Thyroid gland (tissue), 4 donors: Measurements from ENCODE around the gene GZMH. TPM values are rescaled to one million over a fixed set of nuclear protein-coding genes. Genes with fewer than 3 reads are reported as not detected.
A peak's percentile ranks its signal among the peaks of the same experiment; 100 is the strongest.

Source experiments
- DNase-seq, 2 donors: peaks; one replicate each; pipeline ENCODE4 v3.0.0-alpha.2; 2019
- H3K27ac ChIP-seq, 3 donors: fragments of 200-600 bp; sonication (generic); 1 replicate in 2 of 3; 2 replicates in 1 of 3; pipeline ENCODE4 v1.5.1; 2016 to 2019; ENCODE audit warnings: mild to moderate bottlenecking in 1 of 3, moderate library complexity in 1 of 3
- H3K27me3 ChIP-seq: fragments of 200-600 bp; sonication (generic); one replicate; pipeline ENCODE4 v1.5.1; 2019
- H3K36me3 ChIP-seq, 2 donors: fragments of 200-600 bp; sonication (generic); one replicate each; pipeline ENCODE4 v1.5.1; 2016 to 2019
- H3K4me1 ChIP-seq, 2 donors: fragments of 200-600 bp; sonication (generic); one replicate each; pipeline ENCODE4 v1.5.1; 2017 to 2019
- H3K4me3 ChIP-seq, 3 donors: fragments of 200-600 bp; sonication (generic); replicated peaks in 1 of 3; 1 replicate in 2 of 3; 2 replicates in 1 of 3; pipeline ENCODE4 v1.5.1; 2016; ENCODE audit warnings: mild to moderate bottlenecking in 1 of 3
- H3K9me3 ChIP-seq: fragments of 200-600 bp; sonication (generic); one replicate; pipeline ENCODE4 v1.5.1; 2017
- CTCF ChIP-seq, 6 experiments: fragments of 200-600 bp in 3 of 6; fragments of 450-650 bp in 3 of 6; sonication (generic) in 3 of 6; IDR thresholded peaks; one replicate each; pipeline ENCODE4 v1.5.1; 2016 to 2019; ENCODE audit warnings: antibody characterized with exemption in 6 of 6, mild to moderate bottlenecking in 2 of 6, inconsistent platforms in 1 of 6, moderate library complexity in 1 of 6
- POLR2A ChIP-seq, 2 donors: fragments of 450-650 bp; IDR thresholded peaks; one replicate each; pipeline ENCODE4 v1.6.1; 2017; ENCODE audit warnings: antibody characterized with exemption in 2 of 2, mild to moderate bottlenecking in 2 of 2, moderate library complexity in 1 of 2
- WGBS, 2 donors: methylation state at CpG; one replicate each; pipeline ENCODE4 v1.1.5; 2017; 5-methylcytosine and 5-hydroxymethylcytosine counted together
- intact Hi-C: fragments of 100-400 bp; cut with DNase I; formaldehyde crosslinking; loops from one replicate; pipeline ENCODE4 v1.15.1; 2023
- total RNA-seq, 4 donors: library from RNA; depleted of rRNA; stranded (reverse); fragments of >200 nt; gene quantifications; one replicate each; pipeline ENCODE4 v1.2.3, GENCODE V29; 2016

GZMH gene
- total RNA-seq, 4 donors from 2014 or later: 0.81 to 1.2 TPM; not detected in 2

DNA sequence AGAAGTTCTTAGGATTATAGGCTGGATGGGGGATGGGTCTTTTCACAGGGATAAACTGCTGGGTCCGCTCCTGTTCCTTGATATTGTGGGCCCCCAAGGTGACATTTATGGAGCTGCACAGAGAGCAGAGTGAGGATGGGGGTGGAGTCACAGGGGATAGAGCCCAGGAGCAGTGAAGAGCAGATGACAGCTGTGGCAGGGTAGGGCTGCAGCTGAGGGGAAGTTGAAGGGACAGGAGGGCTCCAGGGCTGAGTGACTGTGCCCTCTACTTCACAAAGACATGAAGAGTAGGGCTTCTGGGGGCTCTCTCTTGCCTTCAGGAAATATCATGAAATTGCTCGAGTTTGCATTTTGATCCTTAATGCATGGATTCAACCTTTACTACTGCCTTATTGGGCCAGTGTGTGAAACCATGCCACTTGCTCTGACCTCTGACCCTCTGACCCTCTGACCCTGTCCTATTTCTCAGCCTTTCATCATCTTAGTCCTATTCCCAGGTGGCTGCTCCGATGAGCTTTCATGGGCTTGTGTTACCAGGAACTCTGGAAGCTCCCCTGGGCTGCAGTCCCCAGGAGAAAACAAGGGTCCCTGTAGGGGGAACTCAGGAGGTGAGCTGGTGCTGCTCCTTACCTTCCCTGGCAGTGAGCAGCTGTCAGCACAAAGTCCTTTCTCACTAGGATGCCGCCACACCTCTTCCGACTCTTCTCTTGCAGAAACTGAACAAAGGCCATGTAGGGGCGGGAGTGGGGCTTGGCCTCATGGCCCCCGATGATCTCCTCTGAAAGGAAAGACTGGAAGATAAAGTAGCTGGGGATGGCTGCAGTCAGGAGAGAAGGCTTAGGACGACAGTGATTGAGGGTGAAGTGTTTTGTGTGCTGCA is 1.6 kb downstream of the GZMH start:
- Histone ChIP-seq H3K27me3 (no peaks in the 10 kb centered on the region), H3K4me3 (no peak overlapping the region), H3K27ac (no peak overlapping the region), H3K9me3 (no peaks in the 10 kb centered on the region), H3K36me3 (no peaks in the 10 kb centered on the region), H3K4me1 (peaks cover 4 to 8% of the 10 kb centered on the region in 2 donors)
- no peak for DNase-seq
- intact Hi-C loops: no loop called here
- WGBS, 2 donors: 79 to 80% methylated on average over 8 of the region's 8 CpGs
- TF ChIP-seq CTCF (IDR thresholded peaks at IDR 0.05) (no peak), POLR2A (IDR thresholded peaks at IDR 0.05) (no peak)

DNA sequence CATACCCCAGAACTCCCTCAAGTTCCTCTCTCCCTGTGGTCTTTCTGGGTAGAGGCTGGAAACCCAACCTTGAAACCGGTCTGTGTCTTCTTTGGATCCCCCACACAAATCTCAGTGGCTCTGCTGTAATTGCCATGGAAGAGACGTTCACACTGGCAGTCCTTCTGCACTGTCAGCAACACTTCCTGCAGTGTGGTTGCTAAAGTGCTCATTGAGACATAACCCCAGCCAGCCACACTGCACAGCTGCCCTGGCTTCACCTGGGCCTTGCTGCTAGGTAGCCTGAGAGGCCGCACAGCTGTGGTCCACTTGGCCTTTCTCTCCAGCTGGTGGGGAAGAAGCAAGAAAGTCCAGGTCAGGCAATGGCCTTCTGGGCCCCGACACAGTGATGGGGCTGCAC is 2.4 kb downstream of the GZMH start:
- TF ChIP-seq POLR2A (IDR thresholded peaks at IDR 0.05) (no peak), CTCF (IDR thresholded peaks at IDR 0.05) (no peak)
- Histone ChIP-seq H3K9me3 (no peaks in the 10 kb centered on the region), H3K36me3 (no peaks in the 10 kb centered on the region), H3K27ac (no peak overlapping the region), H3K27me3 (no peaks in the 10 kb centered on the region), H3K4me3 (no peak overlapping the region), H3K4me1 (peaks cover 4 to 8% of the 10 kb centered on the region in 2 donors)
- intact Hi-C loops: no loop called here
- WGBS, 2 donors: 70 to 73% methylated on average over 3 of the region's 4 CpGs
- DNase-seq: no peak

GRCh38 chr14:24606297-24606696 is 3.2 kb downstream of the GZMH start:
- TF ChIP-seq CTCF (IDR thresholded peaks at IDR 0.05) (no peak), POLR2A (IDR thresholded peaks at IDR 0.05) (no peak)

GRCh38 chr14:24605435-24606190 is 3.9 kb downstream of the GZMH start:
- no peak overlapping the region for H3K4me3 ChIP-seq
- no peaks in the 10 kb centered on the region for H3K36me3 ChIP-seq
- H3K27me3 ChIP-seq: no peaks in the 10 kb centered on the region
- intact Hi-C loops: no loop called here
- peak overlapping the region in 1 of 3 donors; percentile 63 for H3K27ac ChIP-seq
- TF ChIP-seq CTCF (IDR thresholded peaks at IDR 0.05) (peak; percentile 49 to 85 (median 67)), POLR2A (IDR thresholded peaks at IDR 0.05) (no peak)
- no peaks in the 10 kb centered on the region for H3K9me3 ChIP-seq
- DNase-seq: peak; percentile 35 to 43
- WGBS, 2 donors: 52 to 70% methylated on average over 3 of the region's 3 CpGs
- peaks cover 4 to 8% of the 10 kb centered on the region in 2 donors for H3K4me1 ChIP-seq

More at GRCh38 chr14:24606297-24606696, 3.2 kb downstream of the GZMH start:
- Histone ChIP-seq H3K4me3 (no peak overlapping the region), H3K4me1 (peaks cover 4 to 8% of the 10 kb centered on the region in 2 donors), H3K9me3 (no peaks in the 10 kb centered on the region), H3K27ac (peak overlapping the region in 1 of 3 donors; percentile 63), H3K27me3 (no peaks in the 10 kb centered on the region), H3K36me3 (no peaks in the 10 kb centered on the region)
- WGBS, 2 donors: 54 to 62% methylated on average over 3 of the region's 3 CpGs
- no peak for DNase-seq
- intact Hi-C loops: no loop called here

DNA sequence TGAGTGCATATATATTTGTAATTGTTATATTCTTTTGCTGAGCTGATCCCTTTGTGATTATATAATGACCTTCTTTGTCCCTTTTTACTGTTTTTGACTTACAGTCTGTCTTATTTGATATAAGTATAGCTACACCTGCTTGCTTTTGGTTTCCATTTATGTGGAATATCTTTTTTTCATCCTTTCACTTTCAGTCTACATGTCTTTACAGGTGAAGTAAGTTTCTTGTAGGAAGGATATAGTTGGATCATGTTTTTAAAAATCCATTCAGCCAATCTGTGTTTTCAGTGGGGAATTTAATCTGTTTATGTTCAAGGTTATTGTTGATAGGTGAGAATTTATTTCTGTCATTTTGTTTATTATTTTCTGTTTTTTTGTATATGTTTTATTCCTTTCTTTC is 12.1 kb downstream of the GZMH start:
- Histone ChIP-seq H3K27me3 (no peaks in the 10 kb centered on the region), H3K4me3 (no peak overlapping the region), H3K27ac (no peak overlapping the region), H3K9me3 (no peaks in the 10 kb centered on the region), H3K4me1 (no peaks in the 10 kb centered on the region), H3K36me3 (no peaks in the 10 kb centered on the region)
- DNase-seq: no peak
- intact Hi-C loops: no loop called here
- TF ChIP-seq POLR2A (IDR thresholded peaks at IDR 0.05) (no peak), CTCF (IDR thresholded peaks at IDR 0.05) (no peak)
